HG02970 (cell line): ENCODE measurements around the gene ITPK1.

Experiments
- ATAC-seq: cut with Tn5 transposase; IDR thresholded peaks from one replicate; pipeline ENCODE4 v1.9.1; 2021; ENCODE audit warnings: mild to moderate bottlenecking, moderate library complexity, moderate number of reproducible peaks; ENCODE audit not compliant: unreplicated experiment, low FRiP score

Gene ITPK1

GRCh38 chr14:92945544-92945943, 170.2 kb downstream of the ITPK1 start:
- ATAC-seq = no peak

GRCh38 chr14:92944976-92945375, 170.7 kb downstream of the ITPK1 start:
- ATAC-seq = no peak

GRCh38 chr14:92943855-92944570, 171.7 kb downstream of the ITPK1 start:
- no peak for ATAC-seq

GRCh38 chr14:92942976-92943710, 172.6 kb downstream of the ITPK1 start:
- ATAC-seq = no peak

GRCh38 chr14:92942576-92942975, 173.1 kb downstream of the ITPK1 start:
- ATAC-seq = no peak

- no peak for ATAC-seq
Observed at GRCh38 chr14:92942136-92942535, 173.6 kb downstream of the ITPK1 start.

- no peak for ATAC-seq
Observed at GRCh38 chr14:92941531-92941930, 174.2 kb downstream of the ITPK1 start.

GRCh38 chr14:92940543-92940942, 175.2 kb downstream of the ITPK1 start:
- no peak for ATAC-seq

GRCh38 chr14:92939699-92940098, 176.0 kb downstream of the ITPK1 start:
- no peak for ATAC-seq

GRCh38 chr14:92938890-92939671, 176.6 kb downstream of the ITPK1 start:
- ATAC-seq = no peak

GRCh38 chr14:92938235-92938875, 177.4 kb downstream of the ITPK1 start:
- ATAC-seq = no peak

- no peak for ATAC-seq
Observed at GRCh38 chr14:92937051-92937937, 178.4 kb downstream of the ITPK1 start.

GRCh38 chr14:92936085-92936484, 179.6 kb downstream of the ITPK1 start:
- ATAC-seq = no peak

- ATAC-seq = no peak
Observed at GRCh38 chr14:92935446-92935845, 180.3 kb downstream of the ITPK1 start.

- ATAC-seq = no peak
Observed at GRCh38 chr14:92934196-92935085, 181.3 kb downstream of the ITPK1 start.

- no peak for ATAC-seq
Observed at GRCh38 chr14:92933481-92933880, 182.2 kb downstream of the ITPK1 start.

GRCh38 chr14:92932448-92933395, 183.0 kb downstream of the ITPK1 start:
- ATAC-seq = no peak
